ENCODE data around the gene ORAI3. TPM values are rescaled to one million over a fixed set of nuclear protein-coding genes. Genes with fewer than 3 reads are reported as not detected.
A peak's percentile ranks its signal among the peaks of the same experiment; 100 is the strongest.

Gene ORAI3
- total and polyA plus RNA-seq, 2 of the 13 experiments (the other 11 are each of a cell fraction or from before 2014, with no cell fraction given) = 11.4 to 32.0 TPM

DNA sequence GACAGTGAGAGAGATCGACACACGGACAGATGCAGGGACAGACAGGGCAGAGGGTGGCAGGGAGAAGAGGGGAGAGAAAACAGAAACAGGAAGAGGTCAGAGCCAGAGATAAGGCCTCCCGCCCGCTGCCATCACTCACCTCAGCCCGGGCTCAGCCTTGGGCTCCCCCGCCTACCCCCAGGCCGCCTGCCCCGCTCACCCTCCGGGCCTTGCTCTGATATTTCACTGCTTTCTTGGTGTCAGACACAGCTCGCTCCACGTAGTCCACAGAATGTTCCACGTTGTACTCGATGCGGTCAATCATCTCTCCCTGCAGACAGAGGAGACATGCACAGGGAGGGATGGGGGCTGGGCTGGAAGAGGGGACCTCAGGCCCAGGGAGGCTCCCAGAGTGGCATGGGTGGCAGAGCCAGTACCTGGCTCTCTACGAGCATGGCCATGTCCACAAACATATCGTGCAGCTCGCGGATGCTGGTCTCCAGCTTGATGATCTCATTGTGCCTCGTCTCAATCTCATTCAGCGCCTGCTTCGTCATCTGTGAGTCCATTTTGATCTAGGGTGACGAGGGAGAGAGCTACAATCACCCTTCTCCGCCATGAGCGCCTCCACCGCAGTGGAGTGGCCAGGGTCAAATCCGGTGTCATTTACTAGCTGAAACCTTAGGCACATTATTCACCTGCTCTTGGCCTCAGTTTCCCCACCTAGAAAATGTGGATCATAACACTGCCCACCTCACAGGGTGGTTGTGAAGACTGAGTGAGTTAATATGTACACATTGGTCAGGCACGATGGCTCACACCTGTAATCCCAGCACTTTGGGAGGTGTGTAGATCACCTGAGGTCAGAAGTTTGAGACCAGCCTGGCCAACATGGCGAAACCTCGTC lies 44.3 kb downstream of the ORAI3 start:
- intact Hi-C loops (cut with micrococcal nuclease; ENCODE audit: unreplicated experiment) (no loop called here), in situ Hi-C loops (cut with HindIII; ENCODE audit: extremely low pct_ligation_motif_present, low pct_unique_long_range_greater_than_20kb) (loop anchor here (5.0 to 25.0 kb wide), 3 partner anchors 464 to 882 kb away; partner anchors contain the start of genes ARMC5 and ZNF267)
- Histone ChIP-seq H3K9me3 (ENCODE audit: low read length) (no peaks in the 10 kb centered on the region), H4K20me1 (ENCODE audit: insufficient read depth, low read length) (no peaks in the 10 kb centered on the region), H3K4me3 (replicated peaks in 1 of 3; ENCODE audit: insufficient read depth in 1 of 3, low read depth in 2 of 3, low read length in 3 of 3) (no peak overlapping the region), H3K4me2 (ENCODE audit: low read depth, low read length) (peak overlapping the region; percentile 14; the same call in 1 of the 2 replicates), H3K27ac (ENCODE audit: extremely low read length, insufficient read depth, low read length) (no peak overlapping the region), H3K4me1 (ENCODE audit: insufficient read depth, low read length) (peaks cover 67% of the 10 kb centered on the region), H3K9ac (ENCODE audit: insufficient read depth, low read depth, low read length) (no peak overlapping the region), H2AFZ (ENCODE audit: low read length) (no peak overlapping the region), H3K27me3 (ENCODE audit: control insufficient read depth in 1 of 2, insufficient read depth in 2 of 2, low read length in 2 of 2) (no peaks in the 10 kb centered on the region), H3K36me3 (replicated peaks in 1 of 2; ENCODE audit: control insufficient read depth in 1 of 2, insufficient read depth in 2 of 2, low read length in 2 of 2) (no peaks in the 10 kb centered on the region), H3K79me2 (ENCODE audit: insufficient read depth, low read length) (no peaks in the 10 kb centered on the region)
- 77% methylated on average over 29 of the region's 29 CpGs for WGBS (ENCODE audit: low lambda C conversion rate)
- POLR2A ChIA-PET = interaction anchor here (0.5 to 1.8 kb wide), 4 partner anchors 9 to 124 kb away, joined by 3 to 5 read pairs (median 4); partner anchors contain the start of genes KAT8 and VKORC1
- TF ChIP-seq ZNF788 (CRISPR knock-in tag; IDR thresholded peaks at IDR 0.05; ENCODE audit: borderline replicate concordance) = peak; percentile 50; the same call in 1 of the 2 replicates
- no peak for TF ChIP-seq ZNF614 (CRISPR knock-in tag; IDR thresholded peaks at IDR 0.05; ENCODE audit: borderline replicate concordance)
- TF ChIP-seq MAZ (IDR thresholded peaks at IDR 0.05; ENCODE audit: borderline replicate concordance, low read depth, low read length) = no peak
- 0 out of 2 replicates have a peak, but pooled peaks have one; percentile 27 for TF ChIP-seq MAZ (CRISPR knock-in tag; IDR thresholded peaks at IDR 0.05; ENCODE audit: low read depth)
- TF ChIP-seq, protein P1, sequence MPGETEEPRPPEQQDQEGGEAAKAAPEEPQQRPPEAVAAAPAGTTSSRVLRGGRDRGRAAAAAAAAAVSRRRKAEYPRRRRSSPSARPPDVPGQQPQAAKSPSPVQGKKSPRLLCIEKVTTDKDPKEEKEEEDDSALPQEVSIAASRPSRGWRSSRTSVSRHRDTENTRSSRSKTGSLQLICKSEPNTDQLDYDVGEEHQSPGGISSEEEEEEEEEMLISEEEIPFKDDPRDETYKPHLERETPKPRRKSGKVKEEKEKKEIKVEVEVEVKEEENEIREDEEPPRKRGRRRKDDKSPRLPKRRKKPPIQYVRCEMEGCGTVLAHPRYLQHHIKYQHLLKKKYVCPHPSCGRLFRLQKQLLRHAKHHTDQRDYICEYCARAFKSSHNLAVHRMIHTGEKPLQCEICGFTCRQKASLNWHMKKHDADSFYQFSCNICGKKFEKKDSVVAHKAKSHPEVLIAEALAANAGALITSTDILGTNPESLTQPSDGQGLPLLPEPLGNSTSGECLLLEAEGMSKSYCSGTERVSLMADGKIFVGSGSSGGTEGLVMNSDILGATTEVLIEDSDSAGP (CRISPR knock-in tag; IDR thresholded peaks at IDR 0.05; ENCODE audit: borderline replicate concordance) = 0 out of 2 replicates have a peak, but pooled peaks have one; percentile 16
- peak; percentile 56 for TF ChIP-seq ZNF687 (CRISPR knock-in tag; IDR thresholded peaks at IDR 0.05)
- TF ChIP-seq ZBTB38 (CRISPR knock-in tag; IDR thresholded peaks at IDR 0.05) = peak; percentile 87
- TF ChIP-seq EED (CRISPR knock-in tag; IDR thresholded peaks at IDR 0.05) = peak; percentile 71; the same call in 1 of the 2 replicates
- no peak for TF ChIP-seq ZBTB7B (CRISPR knock-in tag; IDR thresholded peaks at IDR 0.05)
- peak; percentile 30; the same call in 1 of the 2 replicates for TF ChIP-seq ZFX (CRISPR knock-in tag; IDR thresholded peaks at IDR 0.05; ENCODE audit: low read depth)
- CTCF ChIA-PET (ENCODE audit: low intra/inter-chr PET ratio, low total read pairs) = no interaction called here
- no peak for FAIRE-seq
- no peak for ATAC-seq
- DNase-seq (ENCODE audit: low spot score) = no peak
- no TSS peak for BruUV-seq (replicated peaks)
